Measurements from ENCODE around the gene MRPL16.

GRCh38 chr11:59776210-59777066 is 34.1 kb downstream of the MRPL16 start:
- TF ChIP-seq, protein P1, sequence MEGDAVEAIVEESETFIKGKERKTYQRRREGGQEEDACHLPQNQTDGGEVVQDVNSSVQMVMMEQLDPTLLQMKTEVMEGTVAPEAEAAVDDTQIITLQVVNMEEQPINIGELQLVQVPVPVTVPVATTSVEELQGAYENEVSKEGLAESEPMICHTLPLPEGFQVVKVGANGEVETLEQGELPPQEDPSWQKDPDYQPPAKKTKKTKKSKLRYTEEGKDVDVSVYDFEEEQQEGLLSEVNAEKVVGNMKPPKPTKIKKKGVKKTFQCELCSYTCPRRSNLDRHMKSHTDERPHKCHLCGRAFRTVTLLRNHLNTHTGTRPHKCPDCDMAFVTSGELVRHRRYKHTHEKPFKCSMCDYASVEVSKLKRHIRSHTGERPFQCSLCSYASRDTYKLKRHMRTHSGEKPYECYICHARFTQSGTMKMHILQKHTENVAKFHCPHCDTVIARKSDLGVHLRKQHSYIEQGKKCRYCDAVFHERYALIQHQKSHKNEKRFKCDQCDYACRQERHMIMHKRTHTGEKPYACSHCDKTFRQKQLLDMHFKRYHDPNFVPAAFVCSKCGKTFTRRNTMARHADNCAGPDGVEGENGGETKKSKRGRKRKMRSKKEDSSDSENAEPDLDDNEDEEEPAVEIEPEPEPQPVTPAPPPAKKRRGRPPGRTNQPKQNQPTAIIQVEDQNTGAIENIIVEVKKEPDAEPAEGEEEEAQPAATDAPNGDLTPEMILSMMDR (IDR thresholded peaks at IDR 0.05) = no peak
- no peak for TF ChIP-seq POLR2A (IDR thresholded peaks at IDR 0.05)
